Mesenchymal stem cell (in vitro differentiated cells and primary cell): ENCODE results near the gene EFEMP1.

Experiments
- DNase-seq: peaks from one replicate; pipeline ENCODE4 v3.0.0-alpha.2; 2013
- H2AFZ ChIP-seq: one replicate; pipeline ENCODE4 v1.6.1; 2013; ENCODE audit warnings: low read depth, mild to moderate bottlenecking, control low read depth, inconsistent platforms, low read length, moderate library complexity
- H2AK5ac ChIP-seq: 2 replicates; pipeline ENCODE4 v1.6.1; 2013; ENCODE audit warnings: low read length, moderate library complexity, mild to moderate bottlenecking, inconsistent platforms; ENCODE audit not compliant: severe bottlenecking
- H2BK120ac ChIP-seq: one replicate; pipeline ENCODE4 v1.6.1; 2013; ENCODE audit warnings: low read depth, mild to moderate bottlenecking, inconsistent platforms, low read length, moderate library complexity
- H2BK12ac ChIP-seq, 2 experiments: one replicate each; pipeline ENCODE4 v1.6.1; 2013; ENCODE audit warnings: inconsistent platforms in 2 of 2, low read length in 2 of 2, mild to moderate bottlenecking in 2 of 2, moderate library complexity in 2 of 2, control low read depth in 1 of 2
- H2BK15ac ChIP-seq: one replicate; pipeline ENCODE4 v1.6.1; 2013; ENCODE audit warnings: mild to moderate bottlenecking, low read depth, inconsistent platforms; ENCODE audit not compliant: poor library complexity, severe bottlenecking
- H2BK5ac ChIP-seq: 2 replicates; pipeline ENCODE4 v1.6.1; 2013; ENCODE audit warnings: low read depth, mild to moderate bottlenecking, low read length, control low read depth, inconsistent platforms; ENCODE audit not compliant: poor library complexity, severe bottlenecking
- H3K14ac ChIP-seq, 2 experiments: one replicate each; pipeline ENCODE4 v1.6.1; 2013; ENCODE audit warnings: inconsistent platforms in 2 of 2, low read length in 2 of 2, control low read depth in 1 of 2, mild to moderate bottlenecking in 1 of 2, moderate library complexity in 1 of 2
- H3K18ac ChIP-seq, 2 experiments: one replicate each; pipeline ENCODE4 v1.6.1; 2013; ENCODE audit warnings: inconsistent platforms in 2 of 2, low read length in 2 of 2, control low read depth in 1 of 2, low read depth in 1 of 2, mild to moderate bottlenecking in 1 of 2
- H3K23ac ChIP-seq, 2 experiments: one replicate each; pipeline ENCODE4 v1.6.1; 2013; ENCODE audit warnings: inconsistent platforms in 2 of 2, low read length in 2 of 2, mild to moderate bottlenecking in 2 of 2, moderate library complexity in 2 of 2, control low read depth in 1 of 2
- H3K27ac ChIP-seq: 2 replicates; pipeline ENCODE4 v1.5.1; 2013; ENCODE audit warnings: mild to moderate bottlenecking, moderate library complexity, low read length, control low read depth, inconsistent platforms; ENCODE audit not compliant: poor library complexity, severe bottlenecking
- H3K27me3 ChIP-seq, 2 experiments: 2 replicates each; pipeline versions ENCODE4 v1.6.1 to v1.7.0; 2013; ENCODE audit warnings: low read length in 2 of 2, mild to moderate bottlenecking in 2 of 2, moderate library complexity in 2 of 2, control low read depth in 1 of 2, inconsistent platforms in 1 of 2; ENCODE audit not compliant: control insufficient read depth in 1 of 2, insufficient read depth in 1 of 2
- H3K36me3 ChIP-seq, 2 experiments: 2 replicates each; pipeline versions ENCODE4 v1.6.1 to v1.7.0; 2013; ENCODE audit warnings: low read length in 2 of 2, control low read depth in 1 of 2, inconsistent platforms in 1 of 2, low read depth in 1 of 2, mild to moderate bottlenecking in 1 of 2; ENCODE audit not compliant: insufficient read depth in 2 of 2, control insufficient read depth in 1 of 2
- H3K4ac ChIP-seq, 2 experiments: one replicate each; pipeline ENCODE4 v1.6.1; 2013; ENCODE audit warnings: inconsistent platforms in 2 of 2, low read length in 2 of 2, mild to moderate bottlenecking in 2 of 2, moderate library complexity in 2 of 2, control low read depth in 1 of 2, low read depth in 1 of 2
- H3K4me1 ChIP-seq: 2 replicates; pipeline ENCODE4 v1.6.1; 2013; ENCODE audit warnings: low read depth, low read length, control low read depth; ENCODE audit not compliant: control insufficient read depth, insufficient read depth
- H3K4me2 ChIP-seq: 2 replicates; pipeline ENCODE4 v1.6.1; 2013; ENCODE audit warnings: low read length, mild to moderate bottlenecking, inconsistent platforms; ENCODE audit not compliant: poor library complexity, severe bottlenecking
- H3K4me3 ChIP-seq, 2 experiments: 2 replicates each; pipeline versions ENCODE4 v1.5.1 to v1.7.0; 2013; ENCODE audit warnings: low read length in 2 of 2, mild to moderate bottlenecking in 2 of 2, control low read depth in 1 of 2, low read depth in 1 of 2; ENCODE audit not compliant: insufficient read depth in 1 of 2
- H3K79me1 ChIP-seq: replicated peaks from 2 replicates; pipeline ENCODE4 v1.6.1; 2013; ENCODE audit warnings: mild to moderate bottlenecking, control low read depth, low read length, inconsistent platforms; ENCODE audit not compliant: poor library complexity, severe bottlenecking
- H3K9ac ChIP-seq: 2 replicates; pipeline ENCODE4 v1.7.0; 2013; ENCODE audit warnings: mild to moderate bottlenecking, low read length, moderate library complexity
- H3K9me3 ChIP-seq: 2 replicates; pipeline ENCODE4 v1.7.0; 2013; ENCODE audit warnings: mild to moderate bottlenecking, low read length; ENCODE audit not compliant: control insufficient read depth
- H4K8ac ChIP-seq: one replicate; pipeline ENCODE4 v1.6.1; 2013; ENCODE audit warnings: inconsistent platforms, mild to moderate bottlenecking, low read length, moderate library complexity
- H4K91ac ChIP-seq: one replicate; pipeline ENCODE4 v1.6.1; 2013; ENCODE audit warnings: mild to moderate bottlenecking, low read length, inconsistent platforms
- WGBS: methylation state at CpG from one replicate; pipeline ENCODE4 v1.1.7; 2013; ENCODE audit warnings: mixed read lengths; 5-methylcytosine and 5-hydroxymethylcytosine counted together

Gene EFEMP1

GRCh38 chr2:55929476-55929875 is 5.9 kb upstream of the EFEMP1 start:
- Histone ChIP-seq H3K4me2 (no peak overlapping the region), H2AFZ (no peak overlapping the region), H3K79me1 (no peaks in the 10 kb centered on the region), H3K27ac (no peak overlapping the region), H3K18ac (no peak overlapping the region), H2BK120ac (no peak overlapping the region), H4K8ac (no peak overlapping the region), H3K4ac (no peak overlapping the region), H3K36me3 (no peaks in the 10 kb centered on the region), H3K14ac (no peak overlapping the region), H2BK12ac (no peak overlapping the region), H3K4me1 (no peaks in the 10 kb centered on the region), H2BK15ac (no peak overlapping the region), H2BK5ac (no peak overlapping the region), H2AK5ac (no peak overlapping the region), H3K23ac (no peak overlapping the region), H3K27me3 (peaks cover 4 to 20% of the 10 kb centered on the region in 2 experiments), H3K9me3 (no peaks in the 10 kb centered on the region), H3K9ac (no peak overlapping the region), H3K4me3 (no peak overlapping the region), H4K91ac (no peak overlapping the region)
- DNase-seq = no peak
- 98% methylated on average over 3 of the region's 3 CpGs for WGBS

- Histone ChIP-seq H2AFZ (no peak overlapping the region), H2BK15ac (no peak overlapping the region), H3K18ac (no peak overlapping the region), H2BK12ac (no peak overlapping the region), H3K27me3 (peaks cover 13 to 20% of the 10 kb centered on the region in 2 experiments), H3K4me3 (no peak overlapping the region), H3K23ac (no peak overlapping the region), H3K4me1 (peaks cover 8% of the 10 kb centered on the region), H4K8ac (no peak overlapping the region), H3K4ac (no peak overlapping the region), H4K91ac (no peak overlapping the region), H3K9ac (no peak overlapping the region), H3K9me3 (no peaks in the 10 kb centered on the region), H3K14ac (no peak overlapping the region), H3K36me3 (no peaks in the 10 kb centered on the region), H3K27ac (no peak overlapping the region), H2BK120ac (no peak overlapping the region), H2BK5ac (no peak overlapping the region), H2AK5ac (no peak overlapping the region), H3K79me1 (no peaks in the 10 kb centered on the region), H3K4me2 (no peak overlapping the region)
- DNase-seq = no peak
- WGBS = 100% methylated on average over 1 of the region's 1 CpG
These were observed 3.4 kb upstream of the EFEMP1 start for GRCh38 chr2:55926974-55927373.

- no peaks in the 10 kb centered on the region for H3K79me1 ChIP-seq
- no peak overlapping the region for H3K4me2 ChIP-seq
- H2BK5ac ChIP-seq = no peak overlapping the region
- H3K18ac ChIP-seq = no peak overlapping the region
- H2BK15ac ChIP-seq = no peak overlapping the region
- no peak overlapping the region for H3K4me3 ChIP-seq
- no peaks in the 10 kb centered on the region for H3K36me3 ChIP-seq
- H2BK12ac ChIP-seq = no peak overlapping the region
- H4K8ac ChIP-seq = no peak overlapping the region
- no peaks in the 10 kb centered on the region for H3K9me3 ChIP-seq
- no peak overlapping the region for H2BK120ac ChIP-seq
- H2AK5ac ChIP-seq = no peak overlapping the region
- no peak overlapping the region for H2AFZ ChIP-seq
- no peak overlapping the region for H3K23ac ChIP-seq
- H3K27me3 ChIP-seq = peaks cover 13 to 20% of the 10 kb centered on the region in 2 experiments
- no peak overlapping the region for H3K9ac ChIP-seq
- no peak overlapping the region for H3K14ac ChIP-seq
- WGBS = no CpG with 5 or more reads among the region's 1 CpG
- DNase-seq = no peak
- no peak overlapping the region for H3K4ac ChIP-seq
- H4K91ac ChIP-seq = no peak overlapping the region
- H3K4me1 ChIP-seq = peaks cover 8% of the 10 kb centered on the region
- no peak overlapping the region for H3K27ac ChIP-seq
These were observed 2.7 kb upstream of the EFEMP1 start for GRCh38 chr2:55926246-55926645.

- H3K4me1 ChIP-seq = peaks cover 8% of the 10 kb centered on the region
- H3K4ac ChIP-seq = peak overlapping the region in 1 of 2 experiments; percentile 80
- H2BK5ac ChIP-seq = no peak overlapping the region
- H3K79me1 ChIP-seq = no peaks in the 10 kb centered on the region
- peaks cover 13 to 20% of the 10 kb centered on the region in 2 experiments for H3K27me3 ChIP-seq
- peak overlapping the region; percentile 62 to 94 for H3K4me3 ChIP-seq
- peak overlapping the region; percentile 63 to 90 for H2BK12ac ChIP-seq
- H2AFZ ChIP-seq = peak overlapping the region; percentile 91
- peak overlapping the region; percentile 85 for H4K8ac ChIP-seq
- H3K27ac ChIP-seq = no peak overlapping the region
- H3K18ac ChIP-seq = peak overlapping the region; percentile 77 to 82
- no peak overlapping the region for H2AK5ac ChIP-seq
- WGBS = 0% methylated on average over 6 of the region's 8 CpGs
- H3K9ac ChIP-seq = peak overlapping the region; percentile 89
- no peak overlapping the region for H4K91ac ChIP-seq
- peak overlapping the region in 1 of 2 experiments; percentile 50 for H3K23ac ChIP-seq
- H3K9me3 ChIP-seq = no peaks in the 10 kb centered on the region
- H2BK15ac ChIP-seq = peak overlapping the region; percentile 48
- DNase-seq = no peak
- H3K14ac ChIP-seq = peak overlapping the region in 1 of 2 experiments; percentile 93
- H3K36me3 ChIP-seq = peaks cover 0 to 20% of the 10 kb centered on the region in 2 experiments
- peak overlapping the region; percentile 98 for H3K4me2 ChIP-seq
- no peak overlapping the region for H2BK120ac ChIP-seq
These were observed 370 bp upstream of the EFEMP1 start for GRCh38 chr2:55923982-55924321.
